HUES48 (cell line): Measurements from ENCODE around the gene CEMIP.

Experiments used
- H3K27ac ChIP-seq: one replicate; pipeline ENCODE4 v1.7.0; 2013; ENCODE audit warnings: low read depth, low read length, inconsistent platforms
- H3K27me3 ChIP-seq: 2 replicates; pipeline ENCODE4 v1.6.1; 2013; ENCODE audit warnings: mild to moderate bottlenecking, low read length; ENCODE audit not compliant: control insufficient read depth, insufficient read depth
- H3K36me3 ChIP-seq: 2 replicates; pipeline ENCODE4 v1.6.1; 2013; ENCODE audit warnings: low read length; ENCODE audit not compliant: control insufficient read depth, insufficient read depth
- H3K4me1 ChIP-seq: 2 replicates; pipeline ENCODE4 v1.6.1; 2013; ENCODE audit warnings: mild to moderate bottlenecking, low read length; ENCODE audit not compliant: control insufficient read depth, insufficient read depth
- H3K4me3 ChIP-seq: 2 replicates; pipeline ENCODE4 v1.5.1; 2013; ENCODE audit warnings: mild to moderate bottlenecking, low read depth, low read length
- H3K9ac ChIP-seq: 2 replicates; pipeline ENCODE4 v1.6.1; 2013; ENCODE audit warnings: mild to moderate bottlenecking, low read depth, low read length, moderate library complexity
- H3K9me3 ChIP-seq: 2 replicates; pipeline ENCODE4 v1.6.1; 2013; ENCODE audit warnings: low read length; ENCODE audit not compliant: control insufficient read depth, insufficient read depth

CEMIP gene

GRCh38 chr15:80978685-80979329 is 199.6 kb downstream of the CEMIP start:
- no peaks in the 10 kb centered on the region for H3K27me3 ChIP-seq
- peak overlapping the region; percentile 69 for H3K27ac ChIP-seq
- peaks cover 45% of the 10 kb centered on the region for H3K36me3 ChIP-seq

GRCh38 chr15:80979538-80980200 is 200.5 kb downstream of the CEMIP start:
- no peak overlapping the region for H3K9ac ChIP-seq
- no peak overlapping the region for H3K27ac ChIP-seq
- H3K9me3 ChIP-seq = no peaks in the 10 kb centered on the region
- H3K36me3 ChIP-seq = peaks cover 45% of the 10 kb centered on the region
- H3K4me1 ChIP-seq = peaks cover 13% of the 10 kb centered on the region
- no peak overlapping the region for H3K4me3 ChIP-seq
- H3K27me3 ChIP-seq = no peaks in the 10 kb centered on the region

More at GRCh38 chr15:80978685-80979329, 199.6 kb downstream of the CEMIP start:
- Histone ChIP-seq H3K4me1 (peaks cover 15% of the 10 kb centered on the region), H3K9me3 (no peaks in the 10 kb centered on the region), H3K4me3 (no peak overlapping the region), H3K9ac (no peak overlapping the region)

GRCh38 chr15:80982205-80982604 is 203.0 kb downstream of the CEMIP start:
- no peak overlapping the region for H3K27ac ChIP-seq

GRCh38 chr15:80982839-80983238 is 203.7 kb downstream of the CEMIP start:
- no peak overlapping the region for H3K27ac ChIP-seq
- no peak overlapping the region for H3K9ac ChIP-seq
- peaks cover 17% of the 10 kb centered on the region for H3K4me1 ChIP-seq
- no peaks in the 10 kb centered on the region for H3K27me3 ChIP-seq
- no peak overlapping the region for H3K4me3 ChIP-seq
- no peaks in the 10 kb centered on the region for H3K9me3 ChIP-seq
- H3K36me3 ChIP-seq = peaks cover 37% of the 10 kb centered on the region

More at GRCh38 chr15:80982205-80982604, 203.0 kb downstream of the CEMIP start:
- Histone ChIP-seq H3K4me3 (no peak overlapping the region), H3K27me3 (no peaks in the 10 kb centered on the region), H3K9me3 (no peaks in the 10 kb centered on the region), H3K4me1 (peaks cover 19% of the 10 kb centered on the region), H3K36me3 (peaks cover 39% of the 10 kb centered on the region), H3K9ac (no peak overlapping the region)

- Histone ChIP-seq H3K4me1 (peaks cover 14% of the 10 kb centered on the region), H3K9me3 (no peaks in the 10 kb centered on the region), H3K27ac (no peak overlapping the region), H3K27me3 (no peaks in the 10 kb centered on the region), H3K36me3 (peaks cover 17% of the 10 kb centered on the region), H3K9ac (no peak overlapping the region), H3K4me3 (no peak overlapping the region)
These were observed 205.7 kb downstream of the CEMIP start for GRCh38 chr15:80984856-80985255.

GRCh38 chr15:80985981-80986380 is 206.8 kb downstream of the CEMIP start:
- Histone ChIP-seq H3K9me3 (no peaks in the 10 kb centered on the region), H3K27ac (no peak overlapping the region), H3K4me3 (no peak overlapping the region), H3K4me1 (peaks cover 23% of the 10 kb centered on the region), H3K27me3 (no peaks in the 10 kb centered on the region), H3K9ac (no peak overlapping the region), H3K36me3 (peaks cover 7% of the 10 kb centered on the region)

- Histone ChIP-seq H3K4me3 (no peak overlapping the region), H3K27ac (no peak overlapping the region), H3K36me3 (peaks cover 5% of the 10 kb centered on the region), H3K9me3 (no peaks in the 10 kb centered on the region), H3K9ac (no peak overlapping the region), H3K27me3 (no peaks in the 10 kb centered on the region), H3K4me1 (peaks cover 23% of the 10 kb centered on the region)
These were observed 207.3 kb downstream of the CEMIP start for GRCh38 chr15:80986487-80986886.

GRCh38 chr15:80988148-80988796 is 209.1 kb downstream of the CEMIP start:
- H3K4me1 ChIP-seq = peaks cover 23% of the 10 kb centered on the region
- no peaks in the 10 kb centered on the region for H3K9me3 ChIP-seq
- no peaks in the 10 kb centered on the region for H3K27me3 ChIP-seq
- no peaks in the 10 kb centered on the region for H3K36me3 ChIP-seq
- H3K4me3 ChIP-seq = peak overlapping the region; percentile 89
- H3K27ac ChIP-seq = no peak overlapping the region
- no peak overlapping the region; the same call in 1 of the 2 replicates for H3K9ac ChIP-seq

GRCh38 chr15:80989081-80989517 is 209.9 kb downstream of the CEMIP start:
- H3K9me3 ChIP-seq = no peaks in the 10 kb centered on the region
- peak overlapping the region; percentile 89 for H3K4me3 ChIP-seq
- H3K4me1 ChIP-seq = peaks cover 23% of the 10 kb centered on the region
- H3K27ac ChIP-seq = peak overlapping the region; percentile 89
- no peaks in the 10 kb centered on the region for H3K27me3 ChIP-seq
- H3K36me3 ChIP-seq = no peaks in the 10 kb centered on the region
- peak overlapping the region; percentile 97 for H3K9ac ChIP-seq

GRCh38 chr15:80989518-80990478 is 210.6 kb downstream of the CEMIP start, which contains the start of gene MESD:
MESD (minus strand) TSS chr15:80989819; CDS start chr15:80989791, 28 bp downstream.
- Histone ChIP-seq H3K9ac (peak within 1 kb of the TSS; percentile 97), H3K9me3 (no peaks in the 10 kb centered on the region), H3K27ac (peak within 1 kb of the TSS; percentile 89), H3K36me3 (no peaks in the 10 kb centered on the region), H3K4me3 (peak within 1 kb of the TSS; percentile 89), H3K4me1 (peaks cover 23% of the 10 kb centered on the region), H3K27me3 (no peaks in the 10 kb centered on the region)
